ENCODE data around the gene NOG.

DNA sequence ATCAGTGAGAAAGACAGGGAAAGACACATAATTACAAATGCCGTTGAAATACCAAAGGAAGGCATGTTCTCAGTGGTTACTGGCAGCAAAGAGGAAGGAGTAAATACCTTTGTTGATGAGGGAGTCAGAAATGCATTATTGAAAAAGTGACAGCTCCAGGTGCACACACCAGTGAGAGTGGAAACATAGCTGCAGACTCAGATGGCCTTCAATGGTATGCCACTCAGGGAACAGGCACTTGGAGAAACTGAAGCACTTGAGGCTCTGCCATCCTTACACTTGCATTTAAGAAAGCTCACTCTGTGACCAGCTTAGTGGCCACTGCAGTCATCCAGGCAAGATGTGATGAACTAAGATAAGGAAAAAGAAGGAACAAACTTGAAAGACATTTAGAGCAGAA lies 29.9 kb downstream of the NOG start:
- TF ChIP-seq, protein P1, sequence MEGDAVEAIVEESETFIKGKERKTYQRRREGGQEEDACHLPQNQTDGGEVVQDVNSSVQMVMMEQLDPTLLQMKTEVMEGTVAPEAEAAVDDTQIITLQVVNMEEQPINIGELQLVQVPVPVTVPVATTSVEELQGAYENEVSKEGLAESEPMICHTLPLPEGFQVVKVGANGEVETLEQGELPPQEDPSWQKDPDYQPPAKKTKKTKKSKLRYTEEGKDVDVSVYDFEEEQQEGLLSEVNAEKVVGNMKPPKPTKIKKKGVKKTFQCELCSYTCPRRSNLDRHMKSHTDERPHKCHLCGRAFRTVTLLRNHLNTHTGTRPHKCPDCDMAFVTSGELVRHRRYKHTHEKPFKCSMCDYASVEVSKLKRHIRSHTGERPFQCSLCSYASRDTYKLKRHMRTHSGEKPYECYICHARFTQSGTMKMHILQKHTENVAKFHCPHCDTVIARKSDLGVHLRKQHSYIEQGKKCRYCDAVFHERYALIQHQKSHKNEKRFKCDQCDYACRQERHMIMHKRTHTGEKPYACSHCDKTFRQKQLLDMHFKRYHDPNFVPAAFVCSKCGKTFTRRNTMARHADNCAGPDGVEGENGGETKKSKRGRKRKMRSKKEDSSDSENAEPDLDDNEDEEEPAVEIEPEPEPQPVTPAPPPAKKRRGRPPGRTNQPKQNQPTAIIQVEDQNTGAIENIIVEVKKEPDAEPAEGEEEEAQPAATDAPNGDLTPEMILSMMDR (conservative IDR thresholded peaks at IDR 0.05; ENCODE audit: low read length), result no peak
- TF ChIP-seq EZH2phosphoT487 (IDR thresholded peaks at IDR 0.05; ENCODE audit: borderline replicate concordance, low read depth, low read length), result no peak
